ENCODE results near the gene FMN2. TPM values are rescaled to one million over a fixed set of nuclear protein-coding genes. Genes with fewer than 3 reads are reported as not detected.

The FMN2 gene
- total RNA-seq, 1 donor from 2014 or later = not detected

GRCh38 chr1:240329443-240329842, 237.8 kb downstream of the FMN2 start:
- ChIA-PET CTCF (no interaction called here), POLR2A (no interaction called here)
- no peak overlapping the region for H3K4me3 Mint-ChIP-seq
- H3K27ac Mint-ChIP-seq = no peak overlapping the region
- H3K4me1 Mint-ChIP-seq = no peaks in the 10 kb centered on the region
- H3K36me3 Mint-ChIP-seq (ENCODE audit: low read depth) = no peaks in the 10 kb centered on the region
- TF ChIP-seq CTCF (IDR thresholded peaks at IDR 0.05) = no peak
- no peaks in the 10 kb centered on the region for H3K27me3 Mint-ChIP-seq
- ATAC-seq (ENCODE audit: low read depth) (no peak), DNase-seq (no peak)
- intact Hi-C loops (cut with micrococcal nuclease) = no loop called here
- no peaks in the 10 kb centered on the region for H3K9me3 Mint-ChIP-seq

- H3K36me3 Mint-ChIP-seq (ENCODE audit: low read depth) = no peaks in the 10 kb centered on the region
- CTCF ChIA-PET = no interaction called here
These were observed 241.0 kb downstream of the FMN2 start for GRCh38 chr1:240332672-240333071.

GRCh38 chr1:240337781-240338180, 246.1 kb downstream of the FMN2 start:
- Mint-ChIP-seq H3K36me3 (ENCODE audit: low read depth) (no peaks in the 10 kb centered on the region), H3K9me3 (no peaks in the 10 kb centered on the region), H3K27ac (no peak overlapping the region), H3K27me3 (no peaks in the 10 kb centered on the region), H3K4me1 (no peaks in the 10 kb centered on the region), H3K4me3 (no peak overlapping the region)
- ChIA-PET CTCF (no interaction called here), POLR2A (no interaction called here)
- no peak for ATAC-seq (ENCODE audit: low read depth)
- DNase-seq = no peak
- no peak for TF ChIP-seq CTCF (IDR thresholded peaks at IDR 0.05)
- intact Hi-C loops (cut with micrococcal nuclease) = no loop called here

More at GRCh38 chr1:240332672-240333071, 241.0 kb downstream of the FMN2 start:
- H3K4me1 Mint-ChIP-seq = no peaks in the 10 kb centered on the region
- no peak for TF ChIP-seq CTCF (IDR thresholded peaks at IDR 0.05)
- no peaks in the 10 kb centered on the region for H3K9me3 Mint-ChIP-seq
- POLR2A ChIA-PET = no interaction called here
- no peak overlapping the region for H3K4me3 Mint-ChIP-seq
- no peak overlapping the region for H3K27ac Mint-ChIP-seq
- intact Hi-C loops (cut with micrococcal nuclease) = no loop called here
- no peaks in the 10 kb centered on the region for H3K27me3 Mint-ChIP-seq
- no peak for ATAC-seq (ENCODE audit: low read depth)
- no peak for DNase-seq

GRCh38 chr1:240338837-240339236, 247.2 kb downstream of the FMN2 start:
- Mint-ChIP-seq H3K36me3 (ENCODE audit: low read depth) (no peaks in the 10 kb centered on the region), H3K4me3 (no peak overlapping the region), H3K9me3 (no peaks in the 10 kb centered on the region), H3K27me3 (no peaks in the 10 kb centered on the region), H3K4me1 (no peaks in the 10 kb centered on the region), H3K27ac (no peak overlapping the region)
- no peak for ATAC-seq (ENCODE audit: low read depth)
- POLR2A ChIA-PET = no interaction called here
- TF ChIP-seq CTCF (IDR thresholded peaks at IDR 0.05) = no peak
- DNase-seq = no peak
- CTCF ChIA-PET = no interaction called here
- intact Hi-C loops (cut with micrococcal nuclease) = no loop called here

GRCh38 chr1:240341365-240342250, 249.9 kb downstream of the FMN2 start:
- intact Hi-C loops (cut with micrococcal nuclease) = no loop called here
- Mint-ChIP-seq H3K4me3 (no peak overlapping the region), H3K27me3 (no peaks in the 10 kb centered on the region), H3K36me3 (ENCODE audit: low read depth) (no peaks in the 10 kb centered on the region), H3K9me3 (no peaks in the 10 kb centered on the region), H3K4me1 (no peaks in the 10 kb centered on the region), H3K27ac (no peak overlapping the region)
- POLR2A ChIA-PET = no interaction called here
- ATAC-seq (ENCODE audit: low read depth) (no peak), DNase-seq (no peak)
- TF ChIP-seq CTCF (IDR thresholded peaks at IDR 0.05) = no peak
- CTCF ChIA-PET = no interaction called here
